ENCODE data around the gene NPW.
"Not testable (repeated sequence)": the region's sequence is repeated elsewhere in the genome, so short reads cannot be mapped to it uniquely, and the experiment has no call there.

NPW gene

GRCh38 chr16:2023092-2024031 lies 3.8 kb downstream of the NPW start:
- ATAC-seq = peak; percentile 85
- DNase-seq = peak; percentile 99

GRCh38 chr16:2024032-2024420 lies 4.4 kb downstream of the NPW start:
- DNase-seq (no peak), ATAC-seq (no peak)

GRCh38 chr16:2025251-2025650 lies 5.7 kb downstream of the NPW start:
- DNase-seq (no peak), ATAC-seq (no peak)

- DNase-seq (no peak), ATAC-seq (no peak)
Observed at GRCh38 chr16:2025878-2026460, 6.4 kb downstream of the NPW start.

- DNase-seq (no peak), ATAC-seq (no peak)
Observed at GRCh38 chr16:2026461-2027023, 7.0 kb downstream of the NPW start, which contains the start of gene NHERF2. Gene NHERF2, plus strand, starts transcription at chr16:2026902. Its CDS starts 104 bp downstream, at chr16:2027006.

GRCh38 chr16:2027024-2028010 lies 7.7 kb downstream of the NPW start:
- ATAC-seq (no peak), DNase-seq (no peak)

- ATAC-seq (no peak), DNase-seq (no peak)
Observed at GRCh38 chr16:2028146-2028545, 8.6 kb downstream of the NPW start.

GRCh38 chr16:2028620-2029220 lies 9.1 kb downstream of the NPW start:
- ATAC-seq = no peak
- no peak for DNase-seq

GRCh38 chr16:2029350-2029749 lies 9.8 kb downstream of the NPW start:
- ATAC-seq = no peak
- DNase-seq = no peak

- DNase-seq (no peak), ATAC-seq (no peak)
Observed at GRCh38 chr16:2030036-2030435, 10.5 kb downstream of the NPW start.

GRCh38 chr16:2031081-2031577 lies 11.5 kb downstream of the NPW start:
- ATAC-seq (no peak), DNase-seq (no peak)

- no peak for DNase-seq
- no peak for ATAC-seq
Observed at GRCh38 chr16:2032285-2033056, 12.9 kb downstream of the NPW start.

GRCh38 chr16:2033057-2033908 lies 13.7 kb downstream of the NPW start:
- no peak for ATAC-seq
- DNase-seq = no peak

GRCh38 chr16:2033909-2034695 lies 14.5 kb downstream of the NPW start:
- not testable (repeated sequence) for ATAC-seq, DNase-seq

GRCh38 chr16:2034696-2035430 lies 15.3 kb downstream of the NPW start:
- no peak for ATAC-seq
- no peak for DNase-seq

GRCh38 chr16:2035431-2036199 lies 16.0 kb downstream of the NPW start:
- DNase-seq (no peak), ATAC-seq (no peak)
